ENCODE results near the gene FAM25A.

Gene FAM25A

GRCh38 chr10:87066178-87066577 is 46.1 kb downstream of the FAM25A start:
- no peak overlapping the region for H3K4me3 ChIP-seq (ENCODE audit: low read length)
- no peak for DNase-seq (ENCODE audit: low read depth)
- no peak for TF ChIP-seq CTCF (conservative IDR thresholded peaks at IDR 0.05; ENCODE audit: low read depth, low read length)

DNA sequence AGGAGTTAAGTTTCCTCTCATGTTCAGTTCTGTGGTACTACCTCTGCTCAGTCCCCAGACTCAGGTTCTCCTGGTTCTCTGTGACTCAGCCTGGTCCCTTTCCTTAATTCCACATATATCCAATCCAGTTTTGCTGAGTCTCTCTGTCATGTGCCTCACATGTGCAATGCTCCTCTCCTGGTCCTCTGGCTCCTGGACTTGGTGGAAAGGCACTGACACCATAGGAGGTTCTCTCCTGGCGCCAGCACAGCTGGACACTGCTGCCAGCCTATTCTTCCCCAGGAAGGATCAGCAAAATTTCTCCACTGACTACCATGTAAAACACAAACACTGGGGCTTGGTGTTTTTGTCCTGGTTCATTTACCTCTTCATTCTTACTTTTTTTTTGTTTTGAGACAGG is 46.8 kb downstream of the FAM25A start:
- no peak for TF ChIP-seq CTCF (conservative IDR thresholded peaks at IDR 0.05; ENCODE audit: low read depth, low read length)
- no peak overlapping the region for H3K4me3 ChIP-seq (ENCODE audit: low read length)
- DNase-seq (ENCODE audit: low read depth) = no peak

DNA sequence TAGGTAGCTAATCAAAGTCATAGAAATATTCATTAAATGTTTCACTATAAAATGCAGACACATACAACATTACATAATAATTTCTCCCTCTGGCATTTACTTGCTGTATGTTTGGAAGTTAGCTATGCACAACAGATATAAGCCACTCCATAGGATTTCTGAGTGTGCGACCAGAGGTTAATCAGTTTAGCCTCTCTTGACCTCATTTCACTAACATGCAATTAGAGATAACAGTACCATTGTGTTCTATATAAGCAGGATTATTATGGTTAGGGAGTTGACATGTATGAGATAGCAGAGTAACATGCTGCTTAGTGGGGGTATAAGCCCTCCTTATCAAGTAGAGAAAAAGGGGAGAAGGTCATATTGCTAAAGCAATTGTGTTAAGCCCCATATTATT is 48.2 kb downstream of the FAM25A start:
- no peak for TF ChIP-seq CTCF (conservative IDR thresholded peaks at IDR 0.05; ENCODE audit: low read depth, low read length)
- no peak for DNase-seq (ENCODE audit: low read depth)
- no peak overlapping the region for H3K4me3 ChIP-seq (ENCODE audit: low read length)

DNA sequence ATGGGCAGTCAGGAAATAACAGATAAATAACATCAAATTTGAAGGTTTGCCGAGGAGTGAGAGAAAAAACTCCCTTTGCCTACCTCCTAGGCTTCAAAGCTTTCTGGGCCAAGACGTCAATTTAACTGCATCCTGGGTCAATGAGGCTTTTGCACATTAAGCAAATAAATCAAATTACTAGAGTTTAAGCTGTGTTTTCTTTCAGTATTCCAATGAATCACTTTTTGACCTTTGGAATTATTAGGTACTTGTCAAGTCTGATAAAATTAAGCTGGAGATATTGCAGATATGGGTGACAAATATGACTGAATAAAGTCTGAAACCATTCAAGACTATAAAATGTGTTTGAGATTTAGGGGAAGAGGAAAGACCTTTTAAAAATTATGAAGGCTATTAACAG is 52.4 kb downstream of the FAM25A start:
- TF ChIP-seq CTCF (conservative IDR thresholded peaks at IDR 0.05; ENCODE audit: low read depth, low read length) = no peak
- no peak for DNase-seq (ENCODE audit: low read depth)
- H3K4me3 ChIP-seq (ENCODE audit: low read length) = no peak overlapping the region

Data from retinal pigment epithelial cell (primary cell).